WTC11 (cell line): ENCODE results near the gene EN2.

ENCODE experiments used
- CDX4 ChIP-seq: fragments of 250-450 bp; sonication (Bioruptor Pico); IDR thresholded peaks from 2 replicates; pipeline ENCODE4 v1.9.0; 2021; ENCODE audit warnings: moderate library complexity, mild to moderate bottlenecking, inconsistent platforms, borderline replicate concordance
- CREB1 ChIP-seq: sonication (generic); formaldehyde crosslinking; IDR thresholded peaks from 2 replicates; pipeline ENCODE4 v1.8.0; 2023; ENCODE audit warnings: mild to moderate bottlenecking, missing genetic modification reagents
- CTCF ChIP-seq: fragments of 200-600 bp; IDR thresholded peaks from 2 replicates; pipeline ENCODE4 v1.8.0; 2022; ENCODE audit warnings: antibody characterized with exemption
- ETV6 ChIP-seq: sonication (generic); formaldehyde crosslinking; IDR thresholded peaks from 2 replicates; pipeline ENCODE4 v1.8.1; 2022; ENCODE audit warnings: mild to moderate bottlenecking, missing genetic modification reagents
- HMGA2 ChIP-seq: fragments of 250-450 bp; sonication (Bioruptor Pico); IDR thresholded peaks from 2 replicates; pipeline ENCODE4 v1.4.0; 2021; ENCODE audit warnings: mild to moderate bottlenecking, moderate library complexity
- JUN ChIP-seq: sonication (generic); formaldehyde crosslinking; IDR thresholded peaks from 2 replicates; pipeline ENCODE4 v1.8.0; 2023; ENCODE audit warnings: mild to moderate bottlenecking, missing genetic modification reagents
- KAT7 ChIP-seq: sonication (generic); formaldehyde crosslinking; IDR thresholded peaks from 2 replicates; pipeline ENCODE4 v1.8.1; 2023; ENCODE audit warnings: missing genetic modification reagents, mild to moderate bottlenecking, borderline replicate concordance
- MLX ChIP-seq: sonication (generic); formaldehyde crosslinking; IDR thresholded peaks from 2 replicates; pipeline ENCODE4 v1.8.1; 2023; ENCODE audit warnings: mild to moderate bottlenecking, missing genetic modification reagents, moderate library complexity
- NR2C2 ChIP-seq: sonication (generic); formaldehyde crosslinking; IDR thresholded peaks from 2 replicates; pipeline ENCODE4 v1.8.0; 2022; ENCODE audit warnings: mild to moderate bottlenecking, missing genetic modification reagents
- PRRX2 ChIP-seq: fragments of 250-450 bp; sonication (Bioruptor Pico); IDR thresholded peaks from 2 replicates; pipeline ENCODE4 v1.8.0; 2021; ENCODE audit warnings: mild to moderate bottlenecking
- SMAD3 ChIP-seq: sonication (generic); formaldehyde crosslinking; IDR thresholded peaks from 2 replicates; pipeline ENCODE4 v1.8.0; 2022; ENCODE audit warnings: missing genetic modification reagents, mild to moderate bottlenecking, borderline replicate concordance
- USF1 ChIP-seq: sonication (generic); formaldehyde crosslinking; IDR thresholded peaks from 2 replicates; pipeline ENCODE4 v1.8.0; 2022; ENCODE audit warnings: mild to moderate bottlenecking, missing genetic modification reagents
- ZBTB43 ChIP-seq: sonication (generic); formaldehyde crosslinking; IDR thresholded peaks from 2 replicates; pipeline ENCODE4 v1.8.1; 2023; ENCODE audit warnings: mild to moderate bottlenecking, missing genetic modification reagents

- TF ChIP-seq CTCF (no peak), USF1 (CRISPR knock-in tag) (no peak), KAT7 (CRISPR knock-in tag) (no peak), ETV6 (no peak), MLX (CRISPR knock-in tag) (no peak), CREB1 (CRISPR knock-in tag) (no peak), CDX4 (CRISPR knock-in tag) (no peak), PRRX2 (CRISPR knock-in tag) (no peak), NR2C2 (CRISPR knock-in tag) (no peak), SMAD3 (CRISPR knock-in tag) (no peak), HMGA2 (CRISPR knock-in tag) (no peak), JUN (CRISPR knock-in tag) (no peak), ZBTB43 (CRISPR knock-in tag) (no peak)
Measured at GRCh38 chr7:155418941-155419755, 38.8 kb upstream of the EN2 start.
